Body of pancreas (tissue), 4 donors: ENCODE data around the gene CDK17.

Experiments
- POLR2A ChIP-seq, 3 donors: fragments of 450-650 bp; IDR thresholded peaks; one replicate each; pipeline ENCODE4 v1.6.1; 2016; ENCODE audit warnings: antibody characterized with exemption in 3 of 3, mild to moderate bottlenecking in 2 of 3
- TF ChIP-seq, protein P1 (sequence below), 7 experiments: fragments of 450-650 bp in 4 of 7; fragments of 200-600 bp in 3 of 7; sonication (generic) in 3 of 7; IDR thresholded peaks; one replicate each; pipeline ENCODE4 v1.5.1; 2016 to 2019; ENCODE audit warnings: antibody characterized with exemption in 7 of 7

DNA sequence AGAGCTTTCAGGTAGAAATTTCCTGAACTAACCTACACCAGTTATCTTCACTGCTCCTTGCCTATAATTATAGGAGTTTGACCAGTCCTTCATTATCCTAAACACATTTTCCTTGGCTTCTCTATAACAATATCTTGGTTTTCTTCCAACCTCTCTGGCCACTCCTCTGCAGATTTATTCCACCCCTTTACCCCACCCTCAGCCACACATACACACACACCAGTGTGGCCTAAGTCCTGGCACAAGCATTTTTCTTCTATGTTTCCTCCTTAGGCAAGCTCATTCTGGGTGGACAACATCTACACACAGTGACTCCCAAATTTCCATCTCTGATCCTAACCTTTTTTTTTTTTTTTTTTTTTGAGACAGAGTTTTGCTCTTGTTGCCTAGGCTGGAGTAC is 25.1 kb downstream of the CDK17 start:
- TF ChIP-seq, protein P1, sequence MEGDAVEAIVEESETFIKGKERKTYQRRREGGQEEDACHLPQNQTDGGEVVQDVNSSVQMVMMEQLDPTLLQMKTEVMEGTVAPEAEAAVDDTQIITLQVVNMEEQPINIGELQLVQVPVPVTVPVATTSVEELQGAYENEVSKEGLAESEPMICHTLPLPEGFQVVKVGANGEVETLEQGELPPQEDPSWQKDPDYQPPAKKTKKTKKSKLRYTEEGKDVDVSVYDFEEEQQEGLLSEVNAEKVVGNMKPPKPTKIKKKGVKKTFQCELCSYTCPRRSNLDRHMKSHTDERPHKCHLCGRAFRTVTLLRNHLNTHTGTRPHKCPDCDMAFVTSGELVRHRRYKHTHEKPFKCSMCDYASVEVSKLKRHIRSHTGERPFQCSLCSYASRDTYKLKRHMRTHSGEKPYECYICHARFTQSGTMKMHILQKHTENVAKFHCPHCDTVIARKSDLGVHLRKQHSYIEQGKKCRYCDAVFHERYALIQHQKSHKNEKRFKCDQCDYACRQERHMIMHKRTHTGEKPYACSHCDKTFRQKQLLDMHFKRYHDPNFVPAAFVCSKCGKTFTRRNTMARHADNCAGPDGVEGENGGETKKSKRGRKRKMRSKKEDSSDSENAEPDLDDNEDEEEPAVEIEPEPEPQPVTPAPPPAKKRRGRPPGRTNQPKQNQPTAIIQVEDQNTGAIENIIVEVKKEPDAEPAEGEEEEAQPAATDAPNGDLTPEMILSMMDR (IDR thresholded peaks at IDR 0.05), result no peak
- TF ChIP-seq POLR2A (IDR thresholded peaks at IDR 0.05), result no peak
